ENCODE measurements around the gene SERTAD1. TPM values are rescaled to one million over a fixed set of nuclear protein-coding genes. Genes with fewer than 3 reads are reported as not detected.
A peak's percentile ranks its signal among the peaks of the same experiment; 100 is the strongest.

Gene SERTAD1
- polyA plus RNA-seq, 3 donors, result 21.0 to 55.9 (median 21.6) TPM

- H3K4me2 ChIP-seq (replicated peaks; ENCODE audit: extremely low read depth, low read length, poor library complexity, severe bottlenecking), result no peak overlapping the region
- WGBS (ENCODE audit: insufficient coverage), result 93% methylated on average over 9 of the region's 10 CpGs
- no peaks in the 10 kb centered on the region for H3K36me3 ChIP-seq (replicated peaks in 1 of 2; ENCODE audit: control insufficient read depth in 1 of 2, insufficient read depth in 2 of 2, low read length in 2 of 2)
- Mint-ChIP-seq H3K9me3 (peaks cover 0 to 4% (median 0%) of the 10 kb centered on the region in 7 donors), H3K27me3 (ENCODE audit: low read depth in 3 of 3) (peaks cover 1 to 14% (median 3%) of the 10 kb centered on the region in 3 donors), H3K4me1 (peaks cover 15% of the 10 kb centered on the region), H3K27ac (no peak overlapping the region), H3K36me3 (no peaks in the 10 kb centered on the region), H3K4me3 (no peak overlapping the region)
- TF ChIP-seq CTCF (IDR thresholded peaks at IDR 0.05), result no peak
- H3K4me1 ChIP-seq (ENCODE audit: control insufficient read depth in 1 of 2, insufficient read depth in 2 of 2, low read length in 2 of 2), result peaks cover 5 to 10% of the 10 kb centered on the region in 2 donors
- intact Hi-C loops (cut with micrococcal nuclease), result no loop called here
- H3K9ac ChIP-seq (ENCODE audit: insufficient read depth, low read length, poor library complexity, severe bottlenecking), result no peak overlapping the region
- no peak overlapping the region for H2AFZ ChIP-seq (ENCODE audit: insufficient read depth, low read depth, low read length, poor library complexity, severe bottlenecking)
- H3K27me3 ChIP-seq (ENCODE audit: control insufficient read depth in 2 of 2, insufficient read depth in 2 of 2, low read length in 2 of 2), result no peaks in the 10 kb centered on the region
- H3K27ac ChIP-seq (ENCODE audit: low read depth in 1 of 2, low read length in 2 of 2), result no peak overlapping the region
- H3K4me3 ChIP-seq (replicated peaks in 1 of 3; ENCODE audit: low read depth in 2 of 3, low read length in 3 of 3), result no peak overlapping the region
- H3K79me2 ChIP-seq (ENCODE audit: insufficient read depth, low read length), result no peaks in the 10 kb centered on the region
- H3K9me3 ChIP-seq (replicated peaks in 1 of 2; ENCODE audit: control insufficient read depth in 1 of 2, insufficient read depth in 1 of 2, low read length in 2 of 2), result no peaks in the 10 kb centered on the region
- no peak for DNase-seq
- no peaks in the 10 kb centered on the region for H4K20me1 ChIP-seq (ENCODE audit: insufficient read depth, low read length)
Observed at GRCh38 chr19:40387155-40387554, 38.6 kb downstream of the SERTAD1 start.

DNA sequence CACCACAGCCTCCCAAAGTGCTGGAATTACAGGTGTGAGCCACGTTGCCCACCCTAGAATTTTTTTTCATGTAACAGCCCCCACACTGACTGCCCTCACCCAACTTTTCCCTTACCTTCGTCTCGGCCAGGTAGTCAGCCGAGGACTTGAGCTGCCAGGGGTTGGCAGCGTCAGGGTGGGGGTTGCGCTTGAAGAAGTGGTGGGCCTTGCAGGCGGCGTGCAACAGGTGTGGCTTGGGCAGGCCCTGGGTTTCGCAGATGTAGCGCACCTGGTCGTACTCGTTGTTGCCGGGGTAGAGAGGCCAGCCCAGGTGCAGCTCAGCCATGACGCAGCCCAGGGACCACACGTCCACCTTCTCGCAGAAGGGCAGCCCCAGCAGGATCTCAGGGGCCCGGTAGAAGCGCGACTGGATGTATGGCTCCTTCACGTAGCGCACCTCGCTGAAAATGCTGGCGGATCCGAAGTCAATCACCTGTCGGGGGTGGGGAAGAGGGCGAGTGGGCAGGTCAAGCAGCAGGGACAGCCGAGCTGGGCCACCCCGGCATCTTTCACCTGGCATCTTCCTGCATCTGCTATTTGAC is 42.0 kb downstream of the SERTAD1 start:
- Histone ChIP-seq H3K4me3 (replicated peaks in 1 of 3; ENCODE audit: low read depth in 2 of 3, low read length in 3 of 3) (no peak overlapping the region), H3K4me2 (replicated peaks; ENCODE audit: extremely low read depth, low read length, poor library complexity, severe bottlenecking) (no peak overlapping the region), H3K9ac (ENCODE audit: insufficient read depth, low read length, poor library complexity, severe bottlenecking) (no peak overlapping the region), H3K36me3 (replicated peaks in 1 of 2; ENCODE audit: control insufficient read depth in 1 of 2, insufficient read depth in 2 of 2, low read length in 2 of 2) (peaks cover 7 to 18% of the 10 kb centered on the region in 2 donors), H3K79me2 (ENCODE audit: insufficient read depth, low read length) (no peaks in the 10 kb centered on the region), H2AFZ (ENCODE audit: insufficient read depth, low read depth, low read length, poor library complexity, severe bottlenecking) (no peak overlapping the region), H4K20me1 (ENCODE audit: insufficient read depth, low read length) (no peaks in the 10 kb centered on the region), H3K4me1 (ENCODE audit: control insufficient read depth in 1 of 2, insufficient read depth in 2 of 2, low read length in 2 of 2) (peaks cover 2 to 10% of the 10 kb centered on the region in 2 donors), H3K9me3 (replicated peaks in 1 of 2; ENCODE audit: control insufficient read depth in 1 of 2, insufficient read depth in 1 of 2, low read length in 2 of 2) (no peaks in the 10 kb centered on the region), H3K27me3 (ENCODE audit: control insufficient read depth in 2 of 2, insufficient read depth in 2 of 2, low read length in 2 of 2) (no peaks in the 10 kb centered on the region), H3K27ac (ENCODE audit: low read depth in 1 of 2, low read length in 2 of 2) (no peak overlapping the region)
- H3K36me3 Mint-ChIP-seq, result peaks cover 12 to 18% of the 10 kb centered on the region in 2 donors
- no peak for DNase-seq
- WGBS (ENCODE audit: insufficient coverage), result 95% methylated on average over 28 of the region's 28 CpGs
- H3K27me3 Mint-ChIP-seq (ENCODE audit: low read depth in 3 of 3), result peaks cover 1 to 13% (median 3%) of the 10 kb centered on the region in 3 donors
- intact Hi-C loops (cut with micrococcal nuclease), result no loop called here
- no peak for TF ChIP-seq CTCF (IDR thresholded peaks at IDR 0.05)
- peaks cover 10% of the 10 kb centered on the region for H3K4me1 Mint-ChIP-seq
- peaks cover 0 to 4% (median 0%) of the 10 kb centered on the region in 7 donors for H3K9me3 Mint-ChIP-seq
- H3K27ac Mint-ChIP-seq, result peak overlapping the region in 2 of 7 donors; percentile 13 to 26
- H3K4me3 Mint-ChIP-seq, result no peak overlapping the region
